H9 (cell line): ENCODE measurements around the gene CMTM8. TPM values are rescaled to one million over a fixed set of nuclear protein-coding genes. Genes with fewer than 3 reads are reported as not detected.

Experiments
- DNase-seq: peaks from one replicate; pipeline ENCODE4 v3.0.0-alpha.2; 2017
- H2AFZ ChIP-seq: one replicate; pipeline ENCODE4 v1.6.1; 2013; ENCODE audit warnings: mild to moderate bottlenecking, low read length, control low read depth, moderate library complexity
- H2AK5ac ChIP-seq: 2 replicates; pipeline ENCODE4 v1.6.1; 2013; ENCODE audit warnings: low read length, control low read depth, mixed read lengths; ENCODE audit not compliant: insufficient read length
- H2BK120ac ChIP-seq: one replicate; pipeline ENCODE4 v1.6.1; 2013; ENCODE audit warnings: low read depth, mild to moderate bottlenecking, low read length, control low read depth, inconsistent platforms; ENCODE audit not compliant: poor library complexity, severe bottlenecking
- H2BK12ac ChIP-seq: 2 replicates; pipeline ENCODE4 v1.6.1; 2013; ENCODE audit warnings: low read length, control low read depth, mixed read lengths, low read depth; ENCODE audit not compliant: insufficient read length
- H2BK15ac ChIP-seq: 2 replicates; pipeline ENCODE4 v1.6.1; 2013; ENCODE audit warnings: low read depth, low read length, control low read depth
- H2BK20ac ChIP-seq: one replicate; pipeline ENCODE4 v1.6.1; 2013; ENCODE audit warnings: low read depth, mild to moderate bottlenecking, low read length, control low read depth, inconsistent platforms; ENCODE audit not compliant: poor library complexity, severe bottlenecking
- H2BK5ac ChIP-seq: 2 replicates; pipeline ENCODE4 v1.6.1; 2013; ENCODE audit warnings: low read length, control low read depth, mixed read lengths; ENCODE audit not compliant: insufficient read length
- H3K14ac ChIP-seq: 2 replicates; pipeline ENCODE4 v1.6.1; 2013; ENCODE audit warnings: low read length, control low read depth; ENCODE audit not compliant: insufficient read depth
- H3K18ac ChIP-seq: 2 replicates; pipeline ENCODE4 v1.6.1; 2013; ENCODE audit warnings: low read depth, mild to moderate bottlenecking, mixed read lengths, low read length, control low read depth; ENCODE audit not compliant: insufficient read length
- H3K23ac ChIP-seq: 2 replicates; pipeline ENCODE4 v1.6.1; 2013; ENCODE audit warnings: low read length, control low read depth, mixed read lengths, low read depth; ENCODE audit not compliant: insufficient read length
- H3K23me2 ChIP-seq: 2 replicates; pipeline ENCODE4 v1.6.1; 2013; ENCODE audit warnings: low read depth, mild to moderate bottlenecking, mixed read lengths, low read length, control low read depth; ENCODE audit not compliant: insufficient read length, poor library complexity, severe bottlenecking
- H3K27ac ChIP-seq: 2 replicates; pipeline ENCODE4 v1.5.1; 2013; ENCODE audit warnings: low read length, control low read depth, mixed read lengths, low read depth; ENCODE audit not compliant: insufficient read length
- H3K27me3 ChIP-seq: 2 replicates; pipeline ENCODE4 v1.6.1; 2013; ENCODE audit warnings: low read length, control low read depth, inconsistent platforms; ENCODE audit not compliant: insufficient read depth
- H3K4ac ChIP-seq: 2 replicates; pipeline ENCODE4 v1.6.1; 2013; ENCODE audit warnings: low read depth, mild to moderate bottlenecking, control low read depth, inconsistent platforms, low read length, moderate library complexity
- H3K4me1 ChIP-seq: 2 replicates; pipeline ENCODE4 v1.6.1; 2013; ENCODE audit warnings: low read length, control low read depth, inconsistent platforms; ENCODE audit not compliant: insufficient read depth
- H3K4me2 ChIP-seq: 2 replicates; pipeline ENCODE4 v1.6.1; 2013; ENCODE audit warnings: low read length, control low read depth, mixed read lengths; ENCODE audit not compliant: insufficient read length, insufficient read depth
- H3K56ac ChIP-seq: 2 replicates; pipeline ENCODE4 v1.6.1; 2013; ENCODE audit warnings: low read depth, mild to moderate bottlenecking, mixed read lengths, low read length, control low read depth; ENCODE audit not compliant: insufficient read length
- H3K79me1 ChIP-seq: 2 replicates; pipeline ENCODE4 v1.6.1; 2013; ENCODE audit warnings: low read depth, mild to moderate bottlenecking, moderate library complexity, low read length, control low read depth, inconsistent platforms; ENCODE audit not compliant: insufficient read depth, poor library complexity, severe bottlenecking
- H3K79me2 ChIP-seq: 2 replicates; pipeline ENCODE4 v1.6.1; 2013; ENCODE audit warnings: low read length, control low read depth, inconsistent platforms; ENCODE audit not compliant: insufficient read depth
- H3K9ac ChIP-seq: 2 replicates; pipeline ENCODE4 v1.6.1; 2013; ENCODE audit warnings: low read length, control low read depth, mixed read lengths; ENCODE audit not compliant: insufficient read length; ENCODE audit errors: extremely low read depth
- H3K9me3 ChIP-seq: one replicate; pipeline ENCODE4 v1.6.1; 2013; ENCODE audit warnings: low read depth, low read length, inconsistent platforms; ENCODE audit not compliant: control insufficient read depth
- H3T11ph ChIP-seq: one replicate; pipeline ENCODE4 v1.6.1; 2013; ENCODE audit warnings: mild to moderate bottlenecking, low read length, control low read depth, inconsistent platforms
- H4K20me1 ChIP-seq: one replicate; pipeline ENCODE4 v1.6.1; 2013; ENCODE audit not compliant: control insufficient read depth, insufficient read length, insufficient read depth
- H4K5ac ChIP-seq: 2 replicates; pipeline ENCODE4 v1.6.1; 2013; ENCODE audit warnings: low read depth, mild to moderate bottlenecking, mixed read lengths, low read length, control low read depth; ENCODE audit not compliant: insufficient read length
- H4K8ac ChIP-seq: replicated peaks from 2 replicates; pipeline ENCODE4 v1.6.1; 2013; ENCODE audit warnings: low read length, control low read depth, mixed read lengths, low read depth; ENCODE audit not compliant: insufficient read length
- H4K91ac ChIP-seq: 2 replicates; pipeline ENCODE4 v1.6.1; 2013; ENCODE audit warnings: low read depth, mild to moderate bottlenecking, moderate library complexity, mixed read lengths, low read length, control low read depth; ENCODE audit not compliant: insufficient read length
- H3K27ac Mint-ChIP-seq, 3 experiments: 2 replicates in 2 of 3; 3 replicates in 1 of 3; pipeline ENCODE4 v1.8.0; 2020 to 2021; ENCODE audit warnings: mixed read lengths in 3 of 3, mild to moderate bottlenecking in 1 of 3, moderate library complexity in 1 of 3
- H3K27me3 Mint-ChIP-seq: 2 replicates; pipeline ENCODE4 v1.8.0; 2021; ENCODE audit warnings: low read depth, mild to moderate bottlenecking, moderate library complexity, mixed read lengths
- H3K36me3 Mint-ChIP-seq, 3 experiments: 2 replicates in 2 of 3; 3 replicates in 1 of 3; pipeline ENCODE4 v1.8.0; 2020 to 2021; ENCODE audit warnings: low read depth in 3 of 3, mixed read lengths in 3 of 3; ENCODE audit not compliant: insufficient read depth in 1 of 3
- H3K4me1 Mint-ChIP-seq, 2 experiments: 2 replicates each; pipeline ENCODE4 v1.8.0; 2020; ENCODE audit warnings: mixed read lengths in 2 of 2
- H3K4me3 Mint-ChIP-seq, 2 experiments: 2 replicates in 1 of 2; 3 replicates in 1 of 2; pipeline ENCODE4 v1.8.0; 2020 to 2021; ENCODE audit warnings: mild to moderate bottlenecking in 2 of 2, mixed read lengths in 2 of 2, moderate library complexity in 1 of 2
- H3K9me3 Mint-ChIP-seq, 2 experiments: 2 replicates in 1 of 2; 3 replicates in 1 of 2; pipeline ENCODE4 v1.8.0; 2020; ENCODE audit warnings: mild to moderate bottlenecking in 2 of 2, mixed read lengths in 2 of 2, moderate library complexity in 1 of 2
- WGBS: extraction: QIAGEN DNeasy Blood & Tissue Kit; methylation state at CpG from one replicate; pipeline ENCODE4 v1.1.7; 2013; ENCODE audit warnings: missing lambda C conversion rate, low lambda C conversion rate, mixed read lengths; ENCODE audit not compliant: insufficient read length; ENCODE audit errors: extremely low coverage; 5-methylcytosine and 5-hydroxymethylcytosine counted together
- total RNA-seq: library from RNA; stranded (reverse); gene quantifications from 2 replicates; pipeline ENCODE4 v1.2.1, GENCODE V29; 2021
- TF ChIP-seq, protein P1 (sequence below): fragments of 200-600 bp; sonication (generic); conservative IDR thresholded peaks from 3 replicates; pipeline ENCODE4 v1.8.0; 2021; ENCODE audit warnings: antibody characterized with exemption, mild to moderate bottlenecking

CMTM8 gene
- total RNA-seq, 1 experiment from 2014 or later, result 4.0 TPM

- DNase-seq, result no peak
- no peak overlapping the region for H2BK12ac ChIP-seq
- no peak overlapping the region for H4K91ac ChIP-seq
- H3K27me3 ChIP-seq, result no peaks in the 10 kb centered on the region
- H3K14ac ChIP-seq, result no peak overlapping the region
- H3K18ac ChIP-seq, result no peak overlapping the region
- no peak overlapping the region for H3K56ac ChIP-seq
- H4K20me1 ChIP-seq, result no peaks in the 10 kb centered on the region
- Mint-ChIP-seq H3K36me3 (peaks cover 9 to 29% (median 9%) of the 10 kb centered on the region in 3 experiments), H3K4me1 (no peaks in the 10 kb centered on the region), H3K4me3 (no peak overlapping the region), H3K27ac (no peak overlapping the region), H3K9me3 (peaks cover 14 to 16% of the 10 kb centered on the region in 2 experiments), H3K27me3 (no peaks in the 10 kb centered on the region)
- H2AK5ac ChIP-seq, result no peak overlapping the region
- no peak overlapping the region for H2BK15ac ChIP-seq
- H3K79me2 ChIP-seq, result no peaks in the 10 kb centered on the region; the same call in 1 of the 2 replicates
- no peak overlapping the region for H2AFZ ChIP-seq
- H3K27ac ChIP-seq, result no peak overlapping the region
- H3K23me2 ChIP-seq, result no peaks in the 10 kb centered on the region
- no peak overlapping the region for H3K4ac ChIP-seq
- H2BK120ac ChIP-seq, result no peak overlapping the region
- H3K9me3 ChIP-seq, result no peaks in the 10 kb centered on the region
- H3T11ph ChIP-seq, result no peak overlapping the region
- H3K9ac ChIP-seq, result no peak overlapping the region
- no CpG with 5 or more reads among the region's 2 CpGs for WGBS
- H4K8ac ChIP-seq, result no peak overlapping the region
- TF ChIP-seq, protein P1, sequence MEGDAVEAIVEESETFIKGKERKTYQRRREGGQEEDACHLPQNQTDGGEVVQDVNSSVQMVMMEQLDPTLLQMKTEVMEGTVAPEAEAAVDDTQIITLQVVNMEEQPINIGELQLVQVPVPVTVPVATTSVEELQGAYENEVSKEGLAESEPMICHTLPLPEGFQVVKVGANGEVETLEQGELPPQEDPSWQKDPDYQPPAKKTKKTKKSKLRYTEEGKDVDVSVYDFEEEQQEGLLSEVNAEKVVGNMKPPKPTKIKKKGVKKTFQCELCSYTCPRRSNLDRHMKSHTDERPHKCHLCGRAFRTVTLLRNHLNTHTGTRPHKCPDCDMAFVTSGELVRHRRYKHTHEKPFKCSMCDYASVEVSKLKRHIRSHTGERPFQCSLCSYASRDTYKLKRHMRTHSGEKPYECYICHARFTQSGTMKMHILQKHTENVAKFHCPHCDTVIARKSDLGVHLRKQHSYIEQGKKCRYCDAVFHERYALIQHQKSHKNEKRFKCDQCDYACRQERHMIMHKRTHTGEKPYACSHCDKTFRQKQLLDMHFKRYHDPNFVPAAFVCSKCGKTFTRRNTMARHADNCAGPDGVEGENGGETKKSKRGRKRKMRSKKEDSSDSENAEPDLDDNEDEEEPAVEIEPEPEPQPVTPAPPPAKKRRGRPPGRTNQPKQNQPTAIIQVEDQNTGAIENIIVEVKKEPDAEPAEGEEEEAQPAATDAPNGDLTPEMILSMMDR, result no peak
- H3K23ac ChIP-seq, result no peak overlapping the region
- no peaks in the 10 kb centered on the region for H3K4me1 ChIP-seq
- no peak overlapping the region for H2BK5ac ChIP-seq
- H4K5ac ChIP-seq, result no peak overlapping the region
- H3K4me2 ChIP-seq, result no peak overlapping the region
- no peaks in the 10 kb centered on the region for H3K79me1 ChIP-seq
- no peak overlapping the region for H2BK20ac ChIP-seq
Measured at GRCh38 chr3:32255345-32255744, 16.9 kb downstream of the CMTM8 start.
